IMR-90 (cell line): ENCODE results near the gene FRK. TPM values are rescaled to one million over a fixed set of nuclear protein-coding genes. Genes with fewer than 3 reads are reported as not detected.

Source experiments
- ATAC-seq: fragments of 200-7000 bp; cut with Tn5 transposase; 2 replicates; pipeline ENCODE4 v1.9.1; 2020; ENCODE audit warnings: low read depth, mild to moderate bottlenecking, moderate library complexity
- BruUV-seq: library from RNA; stranded (reverse); fragments of 400-500 nt; replicated peaks from 2 replicates; lab custom pipeline; 2021; lab: Mats Ljungman, UMichigan
- CTCF ChIA-PET: fragments of 300-600 bp; formaldehyde crosslinking; extraction: SDS; loops from one replicate; lab custom pipeline; 2021; ENCODE audit warnings: antibody characterized with exemption; lab: Yijun Ruan, JAX
- POLR2A ChIA-PET: fragments of 300-600 bp; sonication (Branson Sonifier 250); formaldehyde crosslinking; loops from one replicate; lab custom pipeline; 2022; ENCODE audit warnings: antibody characterized with exemption; ENCODE audit not compliant: unreplicated experiment; lab: Charles Lee
- DNase-seq: peaks from one replicate; pipeline ENCODE4 v3.0.0; 2013
- H2AFZ ChIP-seq: replicated peaks from 2 replicates; pipeline ENCODE3; 2013; ENCODE audit warnings: low read length, mild to moderate bottlenecking; ENCODE audit not compliant: poor library complexity
- H2AK5ac ChIP-seq: 2 replicates; pipeline ENCODE4 v1.6.1; 2013; ENCODE audit warnings: low read depth, low read length, inconsistent platforms
- H2AK9ac ChIP-seq: replicated peaks from 2 replicates; pipeline ENCODE3; 2013; ENCODE audit warnings: mild to moderate bottlenecking, low read depth, low read length, moderate library complexity; ENCODE audit not compliant: poor library complexity
- H2BK120ac ChIP-seq: 2 replicates; pipeline ENCODE4 v1.6.1; 2013; ENCODE audit warnings: low read depth, low read length, inconsistent platforms
- H2BK15ac ChIP-seq: 3 replicates; pipeline ENCODE4 v1.6.1; 2013; ENCODE audit warnings: low read depth, low read length, inconsistent platforms
- H2BK20ac ChIP-seq: 2 replicates; pipeline ENCODE4 v1.6.1; 2013; ENCODE audit warnings: low read depth, mild to moderate bottlenecking, inconsistent platforms, low read length, moderate library complexity
- H2BK5ac ChIP-seq: 2 replicates; pipeline ENCODE4 v1.6.1; 2013; ENCODE audit warnings: mild to moderate bottlenecking, low read depth, low read length, inconsistent platforms; ENCODE audit not compliant: poor library complexity, severe bottlenecking
- H3K14ac ChIP-seq: replicated peaks from 2 replicates; pipeline ENCODE4 v1.6.1; 2013; ENCODE audit warnings: low read depth, low read length, inconsistent platforms
- H3K18ac ChIP-seq: 2 replicates; pipeline ENCODE4 v1.6.1; 2013; ENCODE audit warnings: low read depth, low read length, control low read depth
- H3K23ac ChIP-seq: 2 replicates; pipeline ENCODE4 v1.6.1; 2013; ENCODE audit warnings: low read depth, low read length, inconsistent platforms
- H3K27ac ChIP-seq: 2 replicates; pipeline ENCODE4 v1.5.1; 2013; ENCODE audit warnings: mild to moderate bottlenecking, control low read depth, low read length; ENCODE audit not compliant: insufficient read depth
- H3K27me3 ChIP-seq: 2 replicates; pipeline ENCODE4 v1.6.1; 2013; ENCODE audit warnings: low read length; ENCODE audit not compliant: control insufficient read depth, insufficient read depth
- H3K36me3 ChIP-seq: 2 replicates; pipeline ENCODE4 v1.6.1; 2013; ENCODE audit warnings: low read length, mixed read lengths; ENCODE audit not compliant: control insufficient read depth, insufficient read depth
- H3K4ac ChIP-seq: 2 replicates; pipeline ENCODE4 v1.6.1; 2013; ENCODE audit warnings: low read depth, low read length, inconsistent platforms
- H3K4me1 ChIP-seq: 2 replicates; pipeline ENCODE4 v1.6.1; 2013; ENCODE audit warnings: low read length, mixed read lengths; ENCODE audit not compliant: control insufficient read depth, insufficient read depth
- H3K4me2 ChIP-seq: 2 replicates; pipeline ENCODE4 v1.6.1; 2013; ENCODE audit warnings: low read depth, mild to moderate bottlenecking, control low read depth, low read length, moderate library complexity
- H3K4me3 ChIP-seq: 2 replicates; pipeline ENCODE4 v1.5.1; 2013; ENCODE audit warnings: low read depth, mild to moderate bottlenecking, control low read depth, low read length, moderate library complexity; ENCODE audit not compliant: insufficient read depth
- H3K56ac ChIP-seq: 2 replicates; pipeline ENCODE4 v1.6.1; 2013; ENCODE audit warnings: low read length, inconsistent platforms; ENCODE audit not compliant: insufficient read depth; ENCODE audit errors: extremely low read depth
- H3K79me1 ChIP-seq, 2 experiments: 2 replicates each; pipeline ENCODE4 v1.6.1; 2013; ENCODE audit warnings: low read length in 2 of 2, inconsistent platforms in 1 of 2, low read depth in 1 of 2
- H3K9ac ChIP-seq: 2 replicates; pipeline ENCODE4 v1.6.1; 2013; ENCODE audit warnings: low read depth, low read length, control low read depth
- H3K9me1 ChIP-seq: 2 replicates; pipeline ENCODE4 v1.6.1; 2013; ENCODE audit warnings: low read length, inconsistent platforms; ENCODE audit not compliant: insufficient read depth
- H3K9me3 ChIP-seq: 2 replicates; pipeline ENCODE4 v1.6.1; 2013; ENCODE audit warnings: low read length; ENCODE audit not compliant: control insufficient read depth, insufficient read depth
- H4K20me1 ChIP-seq: 2 replicates; pipeline ENCODE4 v1.6.1; 2013; ENCODE audit warnings: low read length, inconsistent platforms; ENCODE audit not compliant: insufficient read depth
- H4K5ac ChIP-seq: 2 replicates; pipeline ENCODE4 v1.6.1; 2013; ENCODE audit warnings: mild to moderate bottlenecking, low read depth, low read length, control low read depth
- H4K8ac ChIP-seq, 2 experiments: 2 replicates each; pipeline ENCODE4 v1.6.1; 2013; ENCODE audit warnings: low read depth in 2 of 2, low read length in 2 of 2, control low read depth in 1 of 2, inconsistent platforms in 1 of 2
- H4K91ac ChIP-seq: 2 replicates; pipeline ENCODE4 v1.6.1; 2013; ENCODE audit warnings: low read depth, low read length, inconsistent platforms; ENCODE audit not compliant: insufficient read depth
- BHLHE40 ChIP-seq: fragments of 150-350 bp; IDR thresholded peaks from 2 replicates; pipeline ENCODE4 v1.6.1; 2016; ENCODE audit warnings: mild to moderate bottlenecking, low read depth, low read length
- CEBPB ChIP-seq: IDR thresholded peaks from 2 replicates; pipeline ENCODE4 v1.6.1; 2012; ENCODE audit warnings: low read depth, low read length, improper control_type of control experiment
- CHD1 ChIP-seq: IDR thresholded peaks from 2 replicates; pipeline ENCODE4 v1.6.1; 2012; ENCODE audit warnings: low read depth, low read length, improper control_type of control experiment
- FOS ChIP-seq: fragments of 150-350 bp; IDR thresholded peaks from 2 replicates; pipeline ENCODE4 v1.6.1; 2016; ENCODE audit warnings: low read depth, low read length
- MAFK ChIP-seq: IDR thresholded peaks from 2 replicates; pipeline ENCODE4 v1.6.1; 2012; ENCODE audit warnings: low read depth, low read length, improper control_type of control experiment
- MAZ ChIP-seq: IDR thresholded peaks from 2 replicates; pipeline ENCODE4 v1.6.1; 2012; ENCODE audit warnings: low read depth, mild to moderate bottlenecking, low read length, improper control_type of control experiment, moderate library complexity, borderline replicate concordance
- POLR2A ChIP-seq: IDR thresholded peaks from 2 replicates; pipeline ENCODE4 v1.6.1; 2012; ENCODE audit warnings: mild to moderate bottlenecking, low read depth, low read length
- RAD21 ChIP-seq: IDR thresholded peaks from 2 replicates; pipeline ENCODE4 v1.6.1; 2012; ENCODE audit warnings: low read length, improper control_type of control experiment
- RCOR1 ChIP-seq: IDR thresholded peaks from 2 replicates; pipeline ENCODE4 v1.6.1; 2012; ENCODE audit warnings: mild to moderate bottlenecking, low read length, improper control_type of control experiment; ENCODE audit not compliant: insufficient replicate concordance
- SMC3 ChIP-seq: fragments of 150-350 bp; IDR thresholded peaks from 2 replicates; pipeline ENCODE4 v1.6.1; 2016; ENCODE audit warnings: low read depth, mild to moderate bottlenecking, antibody characterized with exemption, low read length, moderate library complexity
- WGBS, 2 experiments: methylation state at CpG; one replicate each; pipeline versions ENCODE4 v1.1.5 to v1.1.7; 2013; ENCODE audit warnings: missing lambda C conversion rate in 2 of 2; ENCODE audit not compliant: insufficient read length in 1 of 2; ENCODE audit errors: extremely low coverage in 2 of 2; 5-methylcytosine and 5-hydroxymethylcytosine counted together
- dilution Hi-C: fragments of 300-500 bp; cut with HindIII; formaldehyde crosslinking; loops from one replicate; pipeline ENCODE4 v1.14.3; 2018; ENCODE audit warnings: low sequenced_read_pairs; ENCODE audit not compliant: unreplicated experiment
- in situ Hi-C: fragments of 300-500 bp; cut with MboI; formaldehyde crosslinking; loops from 3 replicates; pipeline ENCODE4 v1.14.3; 2019; ENCODE audit warnings: low sequenced_read_pairs, inconsistent platforms, mixed read lengths
- intact Hi-C: fragments of 100-400 bp; cut with micrococcal nuclease; formaldehyde crosslinking; loops from 2 replicates; pipeline ENCODE4 v1.10.0; 2022
- polyA plus RNA-seq, 3 experiments: library from polyadenylated mRNA; depleted of rRNA; stranded (reverse); fragments of >200 nt; gene quantifications; 2 replicates each; pipeline ENCODE4 v1.2.3, GENCODE V29; 2012; ENCODE audit warnings: low replicate concordance in 1 of 3
- total RNA-seq: library from RNA; depleted of rRNA; stranded (reverse); fragments of >200 nt; gene quantifications from 2 replicates; pipeline ENCODE4 v1.2.3, GENCODE V29; 2012
- TF ChIP-seq, protein P1 (sequence below): fragments of 150-350 bp; IDR thresholded peaks from 2 replicates; pipeline ENCODE4 v1.6.1; 2017; ENCODE audit warnings: mild to moderate bottlenecking, antibody characterized with exemption, low read length, low read depth
- TF ChIP-seq, protein P2 (sequence below): conservative IDR thresholded peaks from 2 replicates; pipeline ENCODE4 v1.5.1; 2012; ENCODE audit warnings: mild to moderate bottlenecking, low read depth, low read length, improper control_type of control experiment

The FRK gene
- total and polyA plus RNA-seq, 2 of the 4 experiments (the other 2 are of a cell fraction), result under 0.01 to 0.02 TPM

DNA sequence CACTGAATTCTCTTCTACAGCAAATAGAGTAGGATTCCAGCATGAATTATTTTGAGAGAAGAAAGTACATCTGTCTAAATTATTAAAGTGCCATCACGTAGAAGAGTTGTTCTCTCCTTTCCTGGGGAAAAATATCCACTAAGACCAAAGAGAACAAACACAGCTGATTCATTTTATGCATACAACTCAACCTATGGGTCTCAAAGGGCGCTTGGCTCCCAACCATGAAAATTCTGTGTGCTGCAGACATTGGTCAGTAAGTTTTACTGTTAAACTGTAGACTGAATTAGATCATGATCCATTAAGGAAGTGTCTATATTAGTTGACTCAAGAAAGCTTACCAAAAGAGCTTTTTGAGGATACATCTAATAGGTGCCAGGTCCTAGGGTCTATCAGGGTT, 83.5 kb downstream of the FRK start:
- Histone ChIP-seq H4K5ac (no peak overlapping the region), H4K20me1 (no peaks in the 10 kb centered on the region), H2BK120ac (no peak overlapping the region), H3K9me1 (no peaks in the 10 kb centered on the region), H2BK15ac (no peak overlapping the region), H2AK5ac (no peak overlapping the region), H3K14ac (no peak overlapping the region), H3K27me3 (no peaks in the 10 kb centered on the region), H3K23ac (no peak overlapping the region), H3K4me2 (no peak overlapping the region), H3K4me1 (no peaks in the 10 kb centered on the region), H3K9me3 (no peaks in the 10 kb centered on the region), H3K79me1 (no peaks in the 10 kb centered on the region), H2AFZ (no peak overlapping the region), H2BK5ac (no peak overlapping the region), H2AK9ac (no peak overlapping the region), H3K36me3 (no peaks in the 10 kb centered on the region), H3K9ac (no peak overlapping the region), H3K56ac (no peak overlapping the region), H4K91ac (no peak overlapping the region), H3K4ac (no peak overlapping the region), H3K27ac (no peak overlapping the region), H3K4me3 (no peak overlapping the region), H2BK20ac (no peak overlapping the region), H3K18ac (no peak overlapping the region), H4K8ac (no peak overlapping the region)
- DNase-seq (no peak), ATAC-seq (no peak)
- no CpG with 5 or more reads among the region's 2 CpGs for WGBS, 2 experiments
- BruUV-seq, result no TSS peak
- CTCF ChIA-PET, result interaction anchor here (0.6 kb wide), 1 partner anchor 1437 kb away, joined by 3 read pairs; no protein-coding TSS in a partner anchor
- dilution Hi-C loops, result no loop called here
- POLR2A ChIA-PET, result no interaction called here
- in situ Hi-C loops, result no loop called here
- TF ChIP-seq RCOR1, result no peak
- no peak for TF ChIP-seq MAZ
- TF ChIP-seq, protein P1, sequence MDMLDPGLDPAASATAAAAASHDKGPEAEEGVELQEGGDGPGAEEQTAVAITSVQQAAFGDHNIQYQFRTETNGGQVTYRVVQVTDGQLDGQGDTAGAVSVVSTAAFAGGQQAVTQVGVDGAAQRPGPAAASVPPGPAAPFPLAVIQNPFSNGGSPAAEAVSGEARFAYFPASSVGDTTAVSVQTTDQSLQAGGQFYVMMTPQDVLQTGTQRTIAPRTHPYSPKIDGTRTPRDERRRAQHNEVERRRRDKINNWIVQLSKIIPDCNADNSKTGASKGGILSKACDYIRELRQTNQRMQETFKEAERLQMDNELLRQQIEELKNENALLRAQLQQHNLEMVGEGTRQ, result no peak
- TF ChIP-seq RAD21, result no peak
- no peak for TF ChIP-seq MAFK
- no peak for TF ChIP-seq BHLHE40
- no peak for TF ChIP-seq CEBPB
- no peak for TF ChIP-seq FOS
- TF ChIP-seq, protein P2, sequence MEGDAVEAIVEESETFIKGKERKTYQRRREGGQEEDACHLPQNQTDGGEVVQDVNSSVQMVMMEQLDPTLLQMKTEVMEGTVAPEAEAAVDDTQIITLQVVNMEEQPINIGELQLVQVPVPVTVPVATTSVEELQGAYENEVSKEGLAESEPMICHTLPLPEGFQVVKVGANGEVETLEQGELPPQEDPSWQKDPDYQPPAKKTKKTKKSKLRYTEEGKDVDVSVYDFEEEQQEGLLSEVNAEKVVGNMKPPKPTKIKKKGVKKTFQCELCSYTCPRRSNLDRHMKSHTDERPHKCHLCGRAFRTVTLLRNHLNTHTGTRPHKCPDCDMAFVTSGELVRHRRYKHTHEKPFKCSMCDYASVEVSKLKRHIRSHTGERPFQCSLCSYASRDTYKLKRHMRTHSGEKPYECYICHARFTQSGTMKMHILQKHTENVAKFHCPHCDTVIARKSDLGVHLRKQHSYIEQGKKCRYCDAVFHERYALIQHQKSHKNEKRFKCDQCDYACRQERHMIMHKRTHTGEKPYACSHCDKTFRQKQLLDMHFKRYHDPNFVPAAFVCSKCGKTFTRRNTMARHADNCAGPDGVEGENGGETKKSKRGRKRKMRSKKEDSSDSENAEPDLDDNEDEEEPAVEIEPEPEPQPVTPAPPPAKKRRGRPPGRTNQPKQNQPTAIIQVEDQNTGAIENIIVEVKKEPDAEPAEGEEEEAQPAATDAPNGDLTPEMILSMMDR, result no peak
- no peak for TF ChIP-seq POLR2A
- no peak for TF ChIP-seq CHD1
- TF ChIP-seq SMC3, result no peak
- intact Hi-C loops, result no loop called here
